Activated CD8-positive, alpha-beta T cell treated with anti-CD3 and anti-CD28 coated beads, Interleukin-2, amount 10 ng/mL, durations not matched to agents 7 days and 5 days (primary cell): Measurements from ENCODE around the gene LRRC47. TPM values are rescaled to one million over a fixed set of nuclear protein-coding genes. Genes with fewer than 3 reads are reported as not detected.
A peak's percentile ranks its signal among the peaks of the same experiment; 100 is the strongest.

ENCODE experiments used
- ATAC-seq: fragments of 150-1000 bp; cut with Tn5 transposase; one replicate; pipeline ENCODE4 v1.10.0; 2021; ENCODE audit warnings: moderate library complexity
- CTCF ChIA-PET: fragments of 350-600 bp; sonication (Branson Sonifier 250); formaldehyde crosslinking; loops from one replicate; lab custom pipeline; 2021; ENCODE audit warnings: antibody characterized with exemption; lab: Charles Lee
- POLR2A ChIA-PET: fragments of 350-600 bp; sonication (Branson Sonifier 250); formaldehyde crosslinking; loops from one replicate; lab custom pipeline; 2021; ENCODE audit warnings: antibody characterized with exemption; lab: Charles Lee
- DNase-seq: peaks from one replicate; pipeline ENCODE4 v3.0.0-alpha.2; 2020
- H3K27ac Mint-ChIP-seq: one replicate; pipeline ENCODE4 v1.8.0; 2021; ENCODE audit warnings: mild to moderate bottlenecking, mixed read lengths
- H3K27me3 Mint-ChIP-seq: one replicate; pipeline ENCODE4 v1.8.0; 2021; ENCODE audit warnings: low read depth, mixed read lengths
- H3K36me3 Mint-ChIP-seq: one replicate; pipeline ENCODE4 v1.8.0; 2021; ENCODE audit warnings: low read depth, mixed read lengths
- H3K4me1 Mint-ChIP-seq: one replicate; pipeline ENCODE4 v1.8.0; 2021; ENCODE audit warnings: low read depth, mixed read lengths
- H3K4me3 Mint-ChIP-seq: one replicate; pipeline ENCODE4 v1.8.0; 2021; ENCODE audit warnings: mild to moderate bottlenecking, mixed read lengths
- H3K9me3 Mint-ChIP-seq: one replicate; pipeline ENCODE4 v1.8.0; 2022; ENCODE audit warnings: mixed read lengths; ENCODE audit not compliant: insufficient read depth
- total RNA-seq, 2 experiments: library from RNA; stranded (reverse); gene quantifications; one replicate each; pipeline ENCODE4 v1.2.3, GENCODE V29; 2021

The LRRC47 gene
- total RNA-seq, 2 experiments from 2014 or later = 36.4 to 39.5 TPM

- Mint-ChIP-seq H3K4me1 (peaks cover 13% of the 10 kb centered on the region), H3K27me3 (no peaks in the 10 kb centered on the region), H3K4me3 (no peak overlapping the region), H3K36me3 (peaks cover 54% of the 10 kb centered on the region), H3K27ac (no peak overlapping the region), H3K9me3 (no peaks in the 10 kb centered on the region)
- ChIA-PET CTCF (interaction anchor here (1.1 kb wide), 1 partner anchor 12 kb away, joined by 3 read pairs; the partner anchor contains the start of gene LRRC47), POLR2A (interaction anchor here (0.7 to 1.7 kb wide), 2 partner anchors 10 to 31 kb away, joined by 3 to 5 read pairs; partner anchors contain the start of gene CCDC27)
- ATAC-seq (no peak), DNase-seq (no peak)
Measured at GRCh38 chr1:3783651-3784474, 12.4 kb downstream of the LRRC47 start.

- Mint-ChIP-seq H3K27ac (no peak overlapping the region), H3K9me3 (no peaks in the 10 kb centered on the region), H3K27me3 (no peaks in the 10 kb centered on the region), H3K36me3 (peaks cover 47% of the 10 kb centered on the region), H3K4me1 (no peaks in the 10 kb centered on the region), H3K4me3 (no peak overlapping the region)
- ChIA-PET CTCF (no interaction called here), POLR2A (no interaction called here)
- DNase-seq (no peak), ATAC-seq (no peak)
Measured at GRCh38 chr1:3780901-3781300, 15.4 kb downstream of the LRRC47 start.

DNA sequence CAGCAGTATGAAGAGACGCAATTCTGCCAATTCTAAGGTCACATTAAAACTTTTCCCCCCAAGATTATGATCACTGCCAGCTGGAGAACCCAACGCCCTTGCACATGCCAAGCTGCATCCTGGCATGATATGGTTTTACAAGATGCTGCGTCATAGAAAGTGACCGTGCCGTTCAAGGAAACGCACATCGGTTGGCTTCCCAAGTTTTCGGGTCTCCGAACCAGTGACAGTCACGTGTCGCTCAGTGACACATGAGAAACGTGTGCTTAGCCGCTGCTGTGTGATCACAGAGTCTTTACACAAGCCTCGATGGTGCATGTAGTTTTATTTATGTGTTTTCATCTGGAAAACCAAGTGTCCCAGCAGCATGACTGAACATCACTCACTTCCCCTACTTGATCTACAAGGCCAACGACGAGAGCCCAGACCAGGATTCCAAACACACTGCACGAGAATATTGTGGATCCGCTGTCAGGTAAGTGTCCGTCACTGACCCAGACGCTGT is 16.3 kb downstream of the LRRC47 start:
- no peak for DNase-seq
- Mint-ChIP-seq H3K27me3 (no peaks in the 10 kb centered on the region), H3K27ac (no peak overlapping the region), H3K9me3 (no peaks in the 10 kb centered on the region), H3K36me3 (peaks cover 41% of the 10 kb centered on the region), H3K4me3 (no peak overlapping the region), H3K4me1 (no peaks in the 10 kb centered on the region)
- ChIA-PET POLR2A (no interaction called here), CTCF (interaction anchor here (0.7 kb wide), 1 partner anchor 32 kb away, joined by 3 read pairs; no protein-coding TSS in a partner anchor)
- ATAC-seq = no peak

GRCh38 chr1:3779265-3779911 is 16.9 kb downstream of the LRRC47 start:
- CTCF ChIA-PET = interaction anchor here (0.7 kb wide), 1 partner anchor 33 kb away, joined by 3 read pairs; no protein-coding TSS in a partner anchor
- no peaks in the 10 kb centered on the region for H3K4me1 Mint-ChIP-seq
- H3K4me3 Mint-ChIP-seq = no peak overlapping the region
- POLR2A ChIA-PET = no interaction called here
- DNase-seq (no peak), ATAC-seq (no peak)
- H3K27ac Mint-ChIP-seq = no peak overlapping the region
- H3K9me3 Mint-ChIP-seq = no peaks in the 10 kb centered on the region
- no peaks in the 10 kb centered on the region for H3K27me3 Mint-ChIP-seq
- peaks cover 39% of the 10 kb centered on the region for H3K36me3 Mint-ChIP-seq

DNA sequence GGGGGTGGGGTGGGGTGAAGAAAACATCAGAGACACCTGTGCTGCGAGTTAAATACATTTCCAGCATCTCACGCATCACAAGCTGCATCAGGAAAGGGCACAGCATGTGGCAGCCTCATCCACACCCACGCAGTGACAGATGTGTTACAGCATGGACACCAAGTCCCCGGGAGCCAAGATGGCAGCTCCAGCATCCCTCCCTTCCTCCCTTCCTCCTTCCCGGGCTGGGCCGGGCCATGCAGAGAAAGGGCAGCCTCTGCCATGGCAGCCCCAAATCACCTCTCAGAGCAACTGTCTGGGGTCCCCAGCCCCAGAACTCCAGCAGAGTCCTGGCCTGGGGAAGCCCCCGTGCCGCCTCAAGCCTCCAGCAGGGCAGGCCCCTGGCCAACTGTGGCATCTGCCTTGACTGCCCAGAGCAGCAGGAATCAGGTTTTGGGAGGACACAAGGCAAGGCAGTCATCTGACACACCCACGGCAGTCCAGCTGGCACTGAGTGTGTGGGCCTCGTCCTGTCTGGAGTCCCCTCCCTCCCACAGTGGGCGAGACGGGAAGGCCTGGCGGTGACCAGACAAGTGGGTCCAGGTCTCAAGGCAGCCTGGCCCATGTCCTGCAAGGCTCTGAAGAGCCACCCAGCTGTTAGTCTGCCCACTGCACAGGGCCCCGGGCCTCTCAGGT is 17.6 kb downstream of the LRRC47 start:
- Mint-ChIP-seq H3K9me3 (no peaks in the 10 kb centered on the region), H3K27me3 (no peaks in the 10 kb centered on the region), H3K27ac (no peak overlapping the region), H3K36me3 (peaks cover 33% of the 10 kb centered on the region), H3K4me1 (no peaks in the 10 kb centered on the region), H3K4me3 (no peak overlapping the region)
- CTCF ChIA-PET = interaction anchor here (1.1 kb wide), 1 partner anchor 23 kb away, joined by 5 read pairs; no protein-coding TSS in a partner anchor
- ATAC-seq (no peak), DNase-seq (no peak)
- POLR2A ChIA-PET = no interaction called here

GRCh38 chr1:3777647-3778589 is 18.4 kb downstream of the LRRC47 start:
- H3K36me3 Mint-ChIP-seq = peaks cover 31% of the 10 kb centered on the region
- ATAC-seq = no peak
- no peaks in the 10 kb centered on the region for H3K9me3 Mint-ChIP-seq
- ChIA-PET POLR2A (no interaction called here), CTCF (interaction anchor here (1.1 to 2.7 kb wide), 2 partner anchors 23 to 24 kb away, joined by 5 to 13 read pairs; no protein-coding TSS in a partner anchor)
- no peak for DNase-seq
- no peaks in the 10 kb centered on the region for H3K4me1 Mint-ChIP-seq
- H3K27ac Mint-ChIP-seq = no peak overlapping the region
- no peaks in the 10 kb centered on the region for H3K27me3 Mint-ChIP-seq
- H3K4me3 Mint-ChIP-seq = no peak overlapping the region

GRCh38 chr1:3777078-3777547 is 19.2 kb downstream of the LRRC47 start:
- no peak overlapping the region for H3K27ac Mint-ChIP-seq
- DNase-seq = no peak

DNA sequence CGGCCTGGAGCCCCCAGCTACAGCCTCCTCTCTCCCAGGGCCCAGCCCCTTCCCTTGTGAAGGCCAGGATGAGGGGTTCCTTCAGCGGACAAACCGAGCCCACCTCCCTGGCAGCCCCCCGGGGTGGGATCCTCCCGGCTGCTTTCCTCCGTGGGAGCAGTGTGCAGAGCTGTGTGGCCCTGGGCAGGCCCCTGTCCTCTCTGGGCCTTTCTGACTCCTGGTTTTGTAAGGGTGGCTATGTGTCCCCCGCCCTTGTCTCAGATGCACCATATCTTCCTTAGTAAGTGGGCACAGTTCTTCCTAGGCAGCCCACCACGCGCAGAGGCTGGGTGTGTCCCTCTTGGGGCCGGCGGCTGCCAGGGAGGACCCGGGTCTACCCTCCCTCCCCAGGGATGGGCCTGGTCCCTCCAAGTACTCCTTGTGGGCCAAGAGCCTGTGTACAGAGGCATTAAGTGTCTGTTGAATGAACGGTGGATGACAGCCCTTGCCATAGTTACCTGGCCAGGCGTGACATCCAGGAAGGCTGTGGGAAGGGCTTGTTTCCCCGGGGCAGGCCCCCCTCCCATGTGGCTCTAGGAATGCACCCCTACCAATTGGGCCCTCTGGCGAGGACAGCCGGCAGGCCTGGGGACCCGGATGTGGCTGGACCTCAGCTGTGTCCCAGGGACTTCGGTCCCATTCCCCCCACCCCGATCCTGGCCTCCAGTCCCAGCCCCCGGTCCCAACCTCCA is 19.9 kb downstream of the LRRC47 start:
- ChIA-PET CTCF (interaction anchor here (0.5 to 2.7 kb wide), 8 partner anchors 9 to 137 kb away, joined by 3 to 13 read pairs (median 4); partner anchors contain the start of gene LRRC47), POLR2A (interaction anchor here (0.5 kb wide), 1 partner anchor 17 kb away, joined by 3 read pairs; no protein-coding TSS in a partner anchor)
- H3K27me3 Mint-ChIP-seq = no peaks in the 10 kb centered on the region
- DNase-seq = no peak
- H3K27ac Mint-ChIP-seq = no peak overlapping the region
- no peak for ATAC-seq
- peaks cover 18% of the 10 kb centered on the region for H3K36me3 Mint-ChIP-seq
- H3K9me3 Mint-ChIP-seq = no peaks in the 10 kb centered on the region
- peaks cover 6% of the 10 kb centered on the region for H3K4me1 Mint-ChIP-seq
- no peak overlapping the region for H3K4me3 Mint-ChIP-seq

More at GRCh38 chr1:3777078-3777547, 19.2 kb downstream of the LRRC47 start:
- ATAC-seq = no peak
- H3K9me3 Mint-ChIP-seq = no peaks in the 10 kb centered on the region
- no peaks in the 10 kb centered on the region for H3K27me3 Mint-ChIP-seq
- H3K36me3 Mint-ChIP-seq = peaks cover 25% of the 10 kb centered on the region
- POLR2A ChIA-PET = no interaction called here
- no peaks in the 10 kb centered on the region for H3K4me1 Mint-ChIP-seq
- CTCF ChIA-PET = interaction anchor here (2.7 kb wide), 1 partner anchor 25 kb away, joined by 13 read pairs; no protein-coding TSS in a partner anchor
- H3K4me3 Mint-ChIP-seq = no peak overlapping the region

DNA sequence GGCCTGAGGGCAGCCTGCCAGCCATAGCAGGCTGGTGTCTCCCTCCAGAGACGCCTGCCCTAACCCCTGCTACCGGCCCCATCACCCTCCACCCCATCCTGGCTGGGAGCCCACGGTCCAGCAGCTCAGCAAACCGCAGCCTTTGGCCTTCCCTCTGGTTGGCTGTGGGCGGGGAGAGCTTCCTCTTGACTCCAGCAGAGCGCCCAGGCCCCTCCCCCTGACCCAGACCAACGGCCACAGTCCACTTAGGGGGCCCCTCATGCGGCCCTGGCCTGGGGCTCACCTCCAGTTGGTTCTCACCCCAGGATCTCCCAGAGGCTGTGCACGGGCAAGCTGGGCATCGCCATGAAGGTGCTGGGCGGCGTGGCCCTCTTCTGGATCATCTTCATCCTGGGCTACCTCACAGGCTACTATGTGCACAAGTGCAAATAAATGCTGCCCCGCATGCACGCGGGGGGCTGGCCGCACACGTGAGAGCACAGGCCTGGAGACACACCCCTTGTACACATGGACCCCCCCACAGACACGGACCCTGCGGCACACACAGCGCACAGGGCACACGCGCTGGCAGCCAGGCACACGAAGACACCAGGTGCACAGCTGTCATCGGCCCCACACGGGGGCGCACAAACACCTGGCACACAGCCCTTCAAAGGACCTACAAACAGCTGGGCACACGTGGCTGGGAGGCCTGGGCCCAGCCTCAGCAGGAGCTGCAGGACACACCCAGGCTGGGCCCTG is 20.6 kb downstream of the LRRC47 start:
- Mint-ChIP-seq H3K27me3 (no peaks in the 10 kb centered on the region), H3K9me3 (no peaks in the 10 kb centered on the region), H3K36me3 (peaks cover 13% of the 10 kb centered on the region), H3K4me1 (peaks cover 6% of the 10 kb centered on the region), H3K27ac (no peak overlapping the region), H3K4me3 (no peak overlapping the region)
- DNase-seq (peak; percentile 62), ATAC-seq (peak; percentile 25)
- ChIA-PET POLR2A (no interaction called here), CTCF (interaction anchor here (0.5 to 2.7 kb wide), 9 partner anchors 8 to 138 kb away, joined by 3 to 13 read pairs (median 4); partner anchors contain the start of gene LRRC47)
